Ovary (tissue), 9 donors: ENCODE results near the gene MPP1. TPM values are rescaled to one million over a fixed set of nuclear protein-coding genes. Genes with fewer than 3 reads are reported as not detected.

Source experiments
- DNase-seq, 5 donors: peaks; one replicate each; pipeline ENCODE4 v3.0.0-alpha.2; 2019 to 2020
- H3K27ac ChIP-seq, 2 donors: fragments of 200-600 bp; one replicate each; pipeline versions ENCODE4 v1.5.1 to v1.8.0; 2019 to 2022
- H3K27me3 ChIP-seq: fragments of 200-600 bp; one replicate; pipeline ENCODE4 v1.8.0; 2022
- H3K36me3 ChIP-seq: fragments of 200-600 bp; sonication (generic); one replicate; pipeline ENCODE4 v1.5.1; 2019
- H3K4me1 ChIP-seq: one replicate; pipeline ENCODE4 v1.8.1; 2013; ENCODE audit warnings: mild to moderate bottlenecking, moderate library complexity; ENCODE audit not compliant: insufficient read depth
- H3K4me3 ChIP-seq: fragments of 200-600 bp; sonication (generic); one replicate; pipeline ENCODE4 v1.5.1; 2017
- H3K9me3 ChIP-seq, 2 donors: fragments of 200-600 bp in 1 of 2; sonication (generic) in 1 of 2; one replicate each; pipeline versions ENCODE4 v1.5.1 to v1.8.1; 2013 to 2019; ENCODE audit warnings: mild to moderate bottlenecking in 1 of 2, moderate library complexity in 1 of 2
- EP300 ChIP-seq: sonication (generic); formaldehyde crosslinking; IDR thresholded peaks from one replicate; pipeline ENCODE4 v1.6.1; 2017; ENCODE audit warnings: antibody characterized with exemption
- POLR2A ChIP-seq: fragments of 450-650 bp; IDR thresholded peaks from one replicate; pipeline ENCODE4 v1.6.1; 2017; ENCODE audit warnings: antibody characterized with exemption, mild to moderate bottlenecking, moderate library complexity
- WGBS, 3 donors: extraction: QIAGEN DNeasy Blood & Tissue Kit in 1 of 3; methylation state at CpG; one replicate each; pipeline versions ENCODE4 v1.1.5 to v1.1.7; 2013 to 2017; 5-methylcytosine and 5-hydroxymethylcytosine counted together
- intact Hi-C, 4 donors: fragments of 100-400 bp; cut with DNase I; formaldehyde crosslinking; loops; one replicate each; pipeline versions ENCODE4 v1.11.0 to v1.15.1; 2022 to 2023
- polyA plus RNA-seq, 2 donors: library from polyadenylated mRNA; stranded (reverse); fragments of 200-250 nt in 1 of 2; fragments of 350-450 nt in 1 of 2; fragmentation: Illumina TruSeq in 1 of 2; extraction: RNeasy Lipid Tissue Mini Kit (QIAGEN cat#74804) in 1 of 2; gene quantifications; one replicate each; pipeline ENCODE4 v1.2.3, GENCODE V29; 2013 to 2014
- total RNA-seq, 7 donors: library from RNA; depleted of rRNA in 2 of 7; stranded (reverse); fragments of >200 nt in 2 of 7; fragmentation: NEBNext Ultra II Directional in 3 of 7; extraction: Animal tissue kit (Norgen Biotek cat#: 25700) in 3 of 7; gene quantifications; one replicate each; pipeline versions ENCODE4 v1.1.0 to v1.2.4, GENCODE V29; 2016 to 2023
- TF ChIP-seq, protein P1 (sequence below), 3 donors: fragments of 450-650 bp in 2 of 3; fragments of 200-600 bp in 1 of 3; IDR thresholded peaks; one replicate each; pipeline versions ENCODE4 v1.5.1 to v1.8.0; 2016 to 2022; ENCODE audit warnings: antibody characterized with exemption in 3 of 3, mild to moderate bottlenecking in 1 of 3
- donor health status: DM: no; HTN: no; CAD: no; lungs with moderate emphysema.
- donor health status: DM: no; HTN: no; CAD: no.
- donor health status: Bipolar disorder and iron deficiency.
- donor health status: DM: yes; HTN: yes; CAD: no.
- donor health status: DM: no; HTN: no; CAD: no.
- donor health status: DM: yes; HTN: yes; CAD: no.

The MPP1 gene
- total and polyA plus RNA-seq, 9 donors = 9.2 to 46.9 (median 16.2) TPM

DNA sequence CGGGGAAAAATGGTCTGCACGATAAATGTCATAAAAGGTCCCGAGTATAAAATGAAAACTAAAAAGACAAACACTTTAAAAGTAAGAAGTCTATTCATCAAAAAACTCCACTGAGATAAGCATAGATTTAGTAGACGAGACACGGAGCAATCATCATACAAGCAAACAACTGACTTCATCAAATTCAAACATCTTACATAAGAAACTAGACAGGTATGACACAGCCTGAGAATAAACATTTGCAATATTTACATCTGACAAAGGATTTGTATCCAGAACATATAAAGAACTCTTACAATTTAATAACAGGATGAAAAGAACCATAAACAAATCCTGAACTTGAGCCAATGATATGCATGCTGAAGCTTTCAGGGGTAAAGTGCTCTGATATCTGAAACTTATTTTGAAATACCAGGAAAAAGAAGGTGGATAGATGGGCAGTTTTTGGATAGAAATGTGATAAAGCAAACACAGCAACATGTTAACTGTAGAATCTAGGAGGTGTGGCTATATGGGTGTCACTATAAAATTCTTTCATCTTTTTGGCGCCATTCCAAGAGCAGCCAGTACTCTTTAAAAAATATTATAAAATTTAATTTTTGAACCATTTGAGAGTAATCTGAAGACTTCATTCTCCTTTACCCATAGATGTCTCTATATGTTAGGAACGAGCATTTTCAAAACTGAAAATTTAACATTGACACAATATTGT lies 12.0 kb downstream of the MPP1 start:
- H3K4me1 ChIP-seq = no peaks in the 10 kb centered on the region
- DNase-seq = no peak
- WGBS, 3 donors = 82 to 84% (median 83%) methylated on average over 7 of the region's 7 CpGs
- TF ChIP-seq, protein P1, sequence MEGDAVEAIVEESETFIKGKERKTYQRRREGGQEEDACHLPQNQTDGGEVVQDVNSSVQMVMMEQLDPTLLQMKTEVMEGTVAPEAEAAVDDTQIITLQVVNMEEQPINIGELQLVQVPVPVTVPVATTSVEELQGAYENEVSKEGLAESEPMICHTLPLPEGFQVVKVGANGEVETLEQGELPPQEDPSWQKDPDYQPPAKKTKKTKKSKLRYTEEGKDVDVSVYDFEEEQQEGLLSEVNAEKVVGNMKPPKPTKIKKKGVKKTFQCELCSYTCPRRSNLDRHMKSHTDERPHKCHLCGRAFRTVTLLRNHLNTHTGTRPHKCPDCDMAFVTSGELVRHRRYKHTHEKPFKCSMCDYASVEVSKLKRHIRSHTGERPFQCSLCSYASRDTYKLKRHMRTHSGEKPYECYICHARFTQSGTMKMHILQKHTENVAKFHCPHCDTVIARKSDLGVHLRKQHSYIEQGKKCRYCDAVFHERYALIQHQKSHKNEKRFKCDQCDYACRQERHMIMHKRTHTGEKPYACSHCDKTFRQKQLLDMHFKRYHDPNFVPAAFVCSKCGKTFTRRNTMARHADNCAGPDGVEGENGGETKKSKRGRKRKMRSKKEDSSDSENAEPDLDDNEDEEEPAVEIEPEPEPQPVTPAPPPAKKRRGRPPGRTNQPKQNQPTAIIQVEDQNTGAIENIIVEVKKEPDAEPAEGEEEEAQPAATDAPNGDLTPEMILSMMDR (IDR thresholded peaks at IDR 0.05) = no peak
- TF ChIP-seq EP300 (no peak), POLR2A (no peak)
- intact Hi-C loops = no loop called here
- H3K27ac ChIP-seq = no peak overlapping the region
- no peaks in the 10 kb centered on the region for H3K9me3 ChIP-seq
- H3K4me3 ChIP-seq = no peak overlapping the region
- H3K36me3 ChIP-seq = no peaks in the 10 kb centered on the region
- H3K27me3 ChIP-seq = no peaks in the 10 kb centered on the region

DNA sequence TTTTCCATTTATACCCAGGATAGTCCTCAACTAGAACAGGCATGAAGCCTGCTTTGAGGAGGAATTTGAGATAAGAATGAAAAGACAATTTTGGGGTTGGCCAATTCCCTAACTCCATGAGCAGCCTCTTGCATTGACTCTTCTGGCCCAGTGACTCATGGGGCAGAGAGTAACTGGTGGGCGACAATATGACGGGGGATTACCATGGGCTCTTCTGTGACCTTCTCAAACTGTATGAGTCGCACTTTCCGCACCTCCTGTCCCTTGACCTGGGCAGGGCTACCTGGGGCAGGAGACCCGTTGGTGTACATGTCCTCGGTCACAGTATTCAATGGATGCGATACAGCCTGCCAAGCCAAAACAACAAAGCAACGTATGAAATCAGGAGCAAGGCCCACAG lies 13.3 kb downstream of the MPP1 start:
- intact Hi-C loops = no loop called here
- no peak overlapping the region for H3K27ac ChIP-seq
- H3K4me1 ChIP-seq = no peaks in the 10 kb centered on the region
- H3K27me3 ChIP-seq = no peaks in the 10 kb centered on the region
- no peaks in the 10 kb centered on the region for H3K9me3 ChIP-seq
- DNase-seq = no peak
- TF ChIP-seq, protein P1 (IDR thresholded peaks at IDR 0.05) = no peak
- TF ChIP-seq EP300 (no peak), POLR2A (no peak)
- H3K36me3 ChIP-seq = no peaks in the 10 kb centered on the region
- 82 to 84% (median 84%) methylated on average over 8 of the region's 8 CpGs for WGBS, 3 donors
- H3K4me3 ChIP-seq = no peak overlapping the region

DNA sequence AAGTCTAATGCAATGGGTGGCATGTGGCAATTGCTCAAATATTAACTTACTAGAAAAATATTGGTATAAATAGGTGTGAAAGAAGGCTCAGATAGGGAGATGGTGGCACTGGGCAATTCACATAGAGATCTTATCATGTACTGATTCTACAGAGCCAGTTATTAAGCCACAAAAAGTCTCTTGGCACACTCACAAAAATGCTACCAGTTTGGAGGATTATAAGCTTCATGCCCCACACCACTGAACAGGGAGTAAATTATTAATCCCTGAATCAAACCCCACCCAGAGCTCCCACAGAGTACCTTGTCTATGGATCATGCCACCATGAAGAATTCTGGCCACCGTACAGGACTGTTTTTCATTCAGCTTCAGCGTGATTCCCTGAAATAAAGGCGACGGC lies 13.8 kb downstream of the MPP1 start:
- 69 to 92% (median 78%) methylated on average over 4 of the region's 4 CpGs for WGBS, 3 donors
- Histone ChIP-seq H3K4me3 (no peak overlapping the region), H3K27ac (no peak overlapping the region)

DNA sequence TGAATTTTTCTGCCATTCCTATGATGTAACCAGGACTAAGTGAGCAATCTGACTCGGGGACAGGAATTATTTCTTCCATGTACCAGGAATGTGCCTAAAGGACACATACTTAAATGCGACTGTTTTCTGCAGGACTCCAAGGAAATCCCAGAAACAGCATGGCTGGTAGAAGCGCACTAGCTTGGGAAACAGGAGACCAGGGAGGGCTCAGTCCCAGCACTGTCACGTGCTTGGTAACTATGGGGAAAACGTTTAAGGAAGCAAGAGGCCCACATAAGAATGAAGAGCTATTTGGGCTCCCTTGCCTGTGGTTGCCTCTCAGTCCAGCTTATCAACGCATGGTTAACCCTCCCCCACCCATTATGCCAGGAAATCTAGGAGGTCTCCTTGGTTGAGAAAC lies 19.6 kb downstream of the MPP1 start:
- no peaks in the 10 kb centered on the region for H3K9me3 ChIP-seq
- intact Hi-C loops = no loop called here
- H3K4me1 ChIP-seq = no peaks in the 10 kb centered on the region
- WGBS, 3 donors = 64 to 72% (median 70%) methylated on average over 6 of the region's 6 CpGs
- DNase-seq = no peak
- H3K27me3 ChIP-seq = no peaks in the 10 kb centered on the region
- H3K27ac ChIP-seq = no peak overlapping the region
- H3K36me3 ChIP-seq = no peaks in the 10 kb centered on the region
- H3K4me3 ChIP-seq = no peak overlapping the region
- TF ChIP-seq POLR2A = no peak
- TF ChIP-seq EP300 = no peak
- TF ChIP-seq, protein P1 (IDR thresholded peaks at IDR 0.05) = no peak

More for the DNA sequence above, 13.8 kb downstream of the MPP1 start:
- Histone ChIP-seq H3K27me3 (no peaks in the 10 kb centered on the region), H3K4me1 (no peaks in the 10 kb centered on the region), H3K9me3 (no peaks in the 10 kb centered on the region), H3K36me3 (no peaks in the 10 kb centered on the region)
- intact Hi-C loops = no loop called here
- DNase-seq = no peak
- TF ChIP-seq EP300 = no peak
- TF ChIP-seq, protein P1 (IDR thresholded peaks at IDR 0.05) = no peak
- TF ChIP-seq POLR2A = no peak
